CD4-positive, alpha-beta T cell treated with Interleukin-15 for 1 hour (primary cell): Measurements from ENCODE around the gene DPPA2.

Experiments
- DNase-seq: peaks from one replicate; pipeline ENCODE4 v3.0.0-alpha.2; 2020

DPPA2 gene

DNA sequence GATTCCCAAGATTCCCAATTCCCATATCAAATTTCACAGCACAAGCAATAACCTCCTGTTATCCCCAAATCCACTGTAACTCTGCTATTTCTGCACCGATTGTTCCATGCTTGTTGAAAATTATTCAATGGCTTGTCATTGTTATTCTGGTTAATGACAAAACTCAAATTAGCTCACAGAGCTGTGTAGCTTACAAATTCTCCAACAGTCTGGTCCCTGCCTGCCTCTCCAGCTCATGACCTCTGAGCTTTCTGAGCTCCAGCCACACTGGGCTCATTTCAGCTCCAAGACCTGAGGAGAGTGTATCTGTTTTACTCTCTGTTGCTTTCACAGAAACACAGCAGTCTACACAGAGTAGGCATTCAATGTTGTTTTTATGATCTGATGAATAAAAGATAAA, 3.3 kb downstream of the DPPA2 start:
- DNase-seq = no peak

DNA sequence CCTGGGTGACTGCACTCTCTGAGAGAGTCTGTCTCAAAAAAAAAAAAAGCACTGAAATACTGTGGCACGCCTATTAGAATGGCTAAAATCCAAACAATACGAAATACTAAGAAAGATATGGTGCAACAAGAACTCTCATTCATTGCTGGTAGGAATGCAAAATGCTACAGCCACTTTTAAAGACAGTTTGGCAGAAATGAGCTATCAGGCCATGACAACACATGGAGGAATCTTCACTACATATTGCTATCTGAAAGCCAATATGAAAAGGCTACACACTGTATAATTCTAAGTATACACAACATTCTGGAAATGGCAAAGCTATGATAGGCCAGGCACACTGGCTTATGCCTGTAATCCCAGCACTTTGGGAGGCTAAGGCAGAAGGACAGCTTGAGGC, 18.8 kb downstream of the DPPA2 start:
- DNase-seq = no peak

DNA sequence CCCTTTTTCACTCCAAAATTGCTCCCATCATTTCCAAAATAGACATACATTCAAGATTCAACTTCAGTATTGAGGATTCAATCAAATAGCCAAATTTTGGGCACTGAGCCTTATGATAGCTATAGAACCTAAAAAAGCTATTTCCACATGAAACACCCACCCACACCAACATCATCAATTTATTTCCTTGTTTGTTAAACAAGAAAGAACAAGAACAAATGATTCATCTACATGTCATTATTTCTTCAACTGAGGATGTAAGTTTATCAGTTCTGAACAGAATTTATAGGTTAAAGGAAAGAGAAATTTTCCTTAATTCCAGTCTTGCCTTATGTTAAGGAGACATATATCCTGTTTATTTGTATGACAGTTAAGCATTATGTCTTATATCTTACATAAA, 32.2 kb downstream of the DPPA2 start:
- DNase-seq = no peak

DNA sequence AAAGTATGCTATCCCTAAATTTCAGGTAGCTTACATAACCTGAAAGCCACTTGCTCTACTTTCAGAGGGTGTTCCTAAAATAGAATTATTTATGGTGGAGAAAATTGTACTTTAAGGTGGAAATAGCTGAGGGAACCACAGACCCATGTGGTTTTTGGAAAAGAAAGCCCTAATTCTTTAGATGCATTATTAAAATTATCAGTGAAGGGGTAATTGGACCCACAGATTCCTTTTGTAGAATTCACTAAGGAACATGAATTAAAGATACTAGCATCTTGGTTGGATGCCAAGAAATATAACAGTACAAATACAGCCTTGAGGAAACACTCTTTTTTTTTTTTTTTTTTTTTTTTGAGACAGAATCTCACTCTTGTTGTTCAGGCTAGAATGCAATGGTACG, 37.8 kb downstream of the DPPA2 start:
- no peak for DNase-seq

DNA sequence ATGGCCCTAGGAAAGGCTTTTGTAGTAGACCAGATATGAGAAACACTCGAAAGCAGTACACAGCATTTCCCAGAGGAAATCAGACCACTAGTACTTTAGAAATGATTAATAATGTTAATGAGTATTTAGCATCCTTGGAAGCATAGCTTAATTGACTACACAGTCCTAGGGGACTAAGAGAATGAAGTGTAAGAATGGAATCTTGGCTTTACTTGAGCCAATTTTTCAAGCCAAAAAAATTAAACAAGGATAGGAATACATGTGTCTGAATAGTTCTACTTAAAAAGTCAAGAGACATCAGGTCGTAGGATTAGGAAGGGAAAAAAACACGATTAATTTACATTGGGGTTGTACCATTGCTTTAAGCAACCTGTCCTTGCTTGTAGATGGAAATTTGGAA, 38.2 kb downstream of the DPPA2 start:
- no peak for DNase-seq

DNA sequence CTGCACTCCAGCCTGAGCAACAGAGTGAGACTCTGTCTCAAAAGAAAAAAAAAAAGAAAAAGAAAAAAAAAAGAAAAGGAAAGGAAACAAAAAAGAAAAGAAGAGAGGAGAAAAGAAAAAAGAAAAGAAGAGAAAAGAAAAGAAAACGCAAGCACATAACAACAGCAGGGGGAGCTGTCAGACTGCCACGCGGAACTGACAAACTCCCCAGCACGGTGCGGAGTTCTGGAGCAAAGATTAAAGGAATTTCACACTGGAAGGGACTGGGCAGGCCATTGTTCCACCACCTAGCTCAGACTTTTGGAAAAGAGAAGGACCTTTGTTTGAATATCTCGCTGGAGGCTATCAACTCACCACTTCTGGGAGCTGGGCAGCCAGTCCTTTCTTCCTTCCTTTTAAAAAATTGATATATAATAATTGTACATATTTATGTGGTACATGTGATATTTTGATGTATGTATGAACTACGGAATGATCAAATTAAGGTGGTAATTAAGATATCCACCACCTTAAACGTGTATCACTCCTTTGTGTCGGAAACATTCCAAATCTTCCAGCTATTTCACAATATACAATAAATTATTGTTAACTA, 40.5 kb downstream of the DPPA2 start:
- no peak for DNase-seq

DNA sequence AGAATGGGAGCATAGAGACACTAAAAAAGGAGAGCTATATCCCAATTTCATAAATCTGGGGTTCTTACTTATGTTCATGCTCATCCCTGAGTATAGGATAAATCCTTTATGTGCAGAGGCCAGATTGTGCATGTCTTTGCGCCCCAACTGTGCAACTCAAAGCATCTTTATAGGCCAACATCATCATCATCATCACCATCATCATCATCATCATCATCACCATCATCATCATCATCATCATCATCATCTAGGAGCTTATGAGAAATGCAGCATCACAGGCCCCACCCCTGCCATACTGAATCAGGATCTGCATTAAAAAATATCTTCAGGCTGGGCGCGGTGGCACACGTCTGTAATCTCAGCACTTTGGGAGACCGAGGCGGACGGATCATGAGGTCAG, 45.5 kb downstream of the DPPA2 start:
- DNase-seq = no peak

DNA sequence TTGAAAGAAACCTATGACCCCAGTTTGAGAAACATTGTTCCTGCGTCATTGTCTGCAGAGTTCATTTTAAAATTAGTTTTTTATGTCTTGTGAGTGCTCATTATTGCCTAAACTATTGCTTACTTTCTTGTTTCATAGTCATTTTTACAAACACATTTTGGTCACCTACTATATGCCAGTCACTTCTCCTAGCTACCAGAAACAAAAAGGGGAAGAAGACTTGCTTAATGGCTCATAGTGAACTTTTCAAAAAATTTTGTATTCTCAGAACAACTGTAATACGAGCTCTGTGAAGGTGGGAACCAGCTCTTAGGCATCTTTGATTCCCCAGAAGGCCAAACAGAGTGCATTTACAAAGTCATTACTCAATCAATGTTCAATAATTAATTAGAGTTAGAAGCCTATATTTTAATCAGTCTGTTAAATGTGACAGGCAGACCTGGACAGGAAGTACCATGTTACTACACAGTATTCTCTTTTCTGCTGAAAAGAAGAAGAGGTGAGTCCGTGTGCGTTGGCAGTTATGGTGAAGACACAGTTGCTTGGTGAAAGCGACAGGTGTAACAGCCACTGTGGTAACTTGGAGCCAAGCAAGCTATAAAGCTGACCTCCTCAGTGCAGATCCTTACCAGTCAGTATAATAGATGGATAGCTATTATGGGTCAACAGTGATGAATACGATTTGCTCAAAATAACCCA, 46.6 kb downstream of the DPPA2 start:
- DNase-seq = no peak

DNA sequence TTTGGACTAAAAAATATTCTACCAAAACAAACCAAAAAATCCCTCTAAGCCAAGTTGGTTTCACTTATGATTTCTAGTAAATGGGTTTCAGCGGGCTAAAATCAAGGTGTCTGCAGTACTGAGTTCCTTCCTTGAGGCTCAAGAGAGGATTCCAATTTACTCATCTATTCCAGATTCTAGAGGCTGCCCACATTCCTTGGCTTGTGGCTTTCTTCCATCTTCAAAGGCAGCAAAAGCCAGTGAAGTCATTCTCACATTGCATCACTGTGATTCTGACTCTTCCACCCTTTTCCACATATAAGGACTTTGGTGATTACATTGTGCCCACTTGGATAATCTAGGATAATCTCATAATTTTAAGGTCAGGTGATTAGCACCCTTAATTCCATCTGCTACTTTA, 48.1 kb downstream of the DPPA2 start:
- no peak for DNase-seq

DNA sequence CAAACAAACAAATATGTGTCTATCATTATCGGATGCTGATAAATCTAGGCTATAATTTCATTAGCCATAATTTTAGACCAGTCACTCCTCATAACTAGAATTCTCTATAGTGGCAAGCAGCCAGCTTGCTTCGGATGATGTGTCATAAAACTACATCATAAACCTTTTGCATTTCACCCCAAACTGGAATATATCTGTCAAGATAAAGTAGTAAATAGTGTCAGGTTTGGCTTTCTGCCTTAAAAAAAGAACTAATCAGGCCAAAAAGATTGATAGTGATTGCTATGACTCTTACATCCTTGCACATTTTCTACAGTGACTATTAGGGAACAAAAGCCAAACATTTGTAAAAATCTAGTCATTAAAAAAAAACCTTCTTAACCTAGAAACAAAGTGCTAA, 51.0 kb downstream of the DPPA2 start:
- DNase-seq = no peak

DNA sequence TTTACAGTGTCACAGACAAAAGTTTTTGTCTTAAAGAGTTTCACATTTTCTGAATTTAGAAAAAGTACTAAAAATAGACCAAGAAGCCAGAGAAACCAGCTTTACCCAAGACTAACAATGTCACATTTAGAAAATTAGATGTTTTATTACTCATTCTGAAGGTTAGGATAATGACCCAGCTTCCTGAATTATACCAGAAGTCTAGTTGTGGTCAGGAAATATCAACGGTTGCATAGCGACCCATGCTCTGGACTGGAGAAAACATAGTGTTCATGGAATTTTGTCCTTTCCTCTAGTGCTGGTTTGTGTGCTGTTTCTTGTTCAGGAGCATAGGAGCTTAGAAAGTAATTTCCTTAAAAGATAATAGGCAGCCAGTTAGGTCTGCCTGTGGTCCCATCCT, 59.0 kb downstream of the DPPA2 start:
- DNase-seq = no peak

DNA sequence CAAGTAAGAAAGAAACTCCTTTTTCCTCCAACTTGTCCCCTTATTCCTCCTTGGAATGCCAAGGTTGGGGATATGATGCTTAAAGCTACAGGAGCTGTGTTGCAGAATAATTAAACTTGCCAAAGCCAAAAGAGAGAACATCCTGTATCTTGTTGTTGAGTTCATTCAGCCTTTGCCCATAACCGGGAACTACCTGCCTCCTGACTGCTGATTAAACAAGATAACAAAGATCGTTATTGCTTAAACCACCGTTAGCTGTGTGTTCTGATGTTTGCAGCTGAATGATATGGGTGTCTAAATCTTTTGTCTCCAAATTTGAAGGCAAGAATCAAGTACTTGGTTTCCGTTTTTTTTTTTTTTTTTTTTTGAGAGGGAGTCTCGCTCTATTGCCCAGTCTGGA, 61.5 kb downstream of the DPPA2 start:
- no peak for DNase-seq

DNA sequence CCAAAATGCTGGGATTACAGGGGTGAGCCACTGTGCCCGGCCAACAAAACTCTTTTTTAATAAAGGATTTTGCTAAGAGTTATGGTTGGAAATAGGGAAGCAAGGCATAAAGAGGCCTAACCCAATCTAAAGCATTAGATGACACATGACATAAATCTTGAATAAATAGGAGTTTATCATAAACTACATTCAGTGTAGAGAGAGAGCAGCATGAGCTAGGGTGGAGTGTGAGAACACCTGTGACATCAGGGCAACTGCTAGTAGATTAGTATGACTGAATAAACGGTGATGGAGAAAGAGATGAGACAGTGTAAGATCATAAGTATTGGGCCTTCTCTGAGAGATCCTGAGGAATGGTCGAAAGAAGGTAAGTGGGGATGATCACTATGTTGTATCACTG, 63.7 kb downstream of the DPPA2 start:
- DNase-seq = no peak
